GM19467 (cell line): ENCODE results near the gene FAAH2.
A peak's percentile ranks its signal among the peaks of the same experiment; 100 is the strongest.
"Not testable (repeated sequence)": the region's sequence is repeated elsewhere in the genome, so short reads cannot be mapped to it uniquely, and the experiment has no call there.

Experiments used
- ATAC-seq: cut with Tn5 transposase; IDR thresholded peaks from one replicate; pipeline ENCODE4 v1.9.1; 2021; ENCODE audit warnings: mild to moderate bottlenecking, moderate library complexity; ENCODE audit not compliant: unreplicated experiment

FAAH2 gene

GRCh38 chrX:57286507-57287251, at the start of gene FAAH2:
FAAH2 (plus strand) TSS chrX:57286706; CDS start chrX:57286826, 120 bp downstream.
- ATAC-seq = peak; percentile 84

GRCh38 chrX:57241967-57242366, 44.5 kb upstream of the FAAH2 start:
- ATAC-seq = no peak

- ATAC-seq = no peak
Observed at GRCh38 chrX:57251965-57252364, 34.5 kb upstream of the FAAH2 start.

- no peak for ATAC-seq
Observed at GRCh38 chrX:57265126-57265525, 21.4 kb upstream of the FAAH2 start.

GRCh38 chrX:57266275-57266674, 20.2 kb upstream of the FAAH2 start:
- ATAC-seq = no peak

GRCh38 chrX:57266871-57267270, 19.6 kb upstream of the FAAH2 start:
- ATAC-seq = no peak

- no peak for ATAC-seq
Observed at GRCh38 chrX:57267308-57267707, 19.2 kb upstream of the FAAH2 start.

- no peak for ATAC-seq
Observed at GRCh38 chrX:57270980-57271379, 15.5 kb upstream of the FAAH2 start.

GRCh38 chrX:57282568-57282967, 3.9 kb upstream of the FAAH2 start:
- ATAC-seq = no peak

- ATAC-seq = no peak
Observed at GRCh38 chrX:57285001-57285400, 1.5 kb upstream of the FAAH2 start.

- ATAC-seq = no peak
Observed at GRCh38 chrX:57289089-57289488, 2.6 kb downstream of the FAAH2 start.

GRCh38 chrX:57294961-57295360, 8.5 kb downstream of the FAAH2 start:
- ATAC-seq = no peak

- ATAC-seq = not testable (repeated sequence)
Observed at GRCh38 chrX:57295679-57296078, 9.2 kb downstream of the FAAH2 start.

GRCh38 chrX:57313583-57314215, 27.2 kb downstream of the FAAH2 start:
- no peak for ATAC-seq

- no peak for ATAC-seq
Observed at GRCh38 chrX:57329008-57329407, 42.5 kb downstream of the FAAH2 start.

- not testable (repeated sequence) for ATAC-seq
Observed at GRCh38 chrX:57335790-57336189, 49.3 kb downstream of the FAAH2 start.

- no peak for ATAC-seq
Observed at GRCh38 chrX:57353472-57354132, 67.1 kb downstream of the FAAH2 start.

GRCh38 chrX:57364145-57364544, 77.6 kb downstream of the FAAH2 start:
- ATAC-seq = no peak

GRCh38 chrX:57366430-57366829, 79.9 kb downstream of the FAAH2 start:
- no peak for ATAC-seq

- no peak for ATAC-seq
Observed at GRCh38 chrX:57367649-57368048, 81.1 kb downstream of the FAAH2 start.

- no peak for ATAC-seq
Observed at GRCh38 chrX:57368158-57368557, 81.7 kb downstream of the FAAH2 start.

GRCh38 chrX:57379296-57379695, 92.8 kb downstream of the FAAH2 start:
- ATAC-seq = no peak
